ENCODE measurements around the gene TAF11L5. TPM values are rescaled to one million over a fixed set of nuclear protein-coding genes. Genes with fewer than 3 reads are reported as not detected.
"Not testable (repeated sequence)": the region's sequence is repeated elsewhere in the genome, so short reads cannot be mapped to it uniquely, and the experiment has no call there.

Gene TAF11L5
- total and polyA plus RNA-seq, 9 of the 15 experiments (the other 6 are each of a cell fraction or from before 2014, with no cell fraction given) = 0.20 to 3.7 (median 0.41) TPM; not detected in 3

- H3K27me3 ChIP-seq (ENCODE audit: control insufficient read depth in 2 of 2, insufficient read depth in 2 of 2, low read length in 2 of 2); FAIRE-seq; H3K36me3 ChIP-seq (ENCODE audit: control insufficient read depth, insufficient read depth, low read length); H3K27ac ChIP-seq (ENCODE audit: extremely low read depth, low read depth, low read length); H3K4me2 ChIP-seq (ENCODE audit: insufficient read depth, low read length); ATAC-seq; H3K79me2 ChIP-seq (ENCODE audit: control insufficient read depth, insufficient read depth, low read length); H3K9me3 ChIP-seq (replicated peaks; ENCODE audit: control insufficient read depth, insufficient read depth, low read depth, low read length); BruUV-seq (replicated peaks); CTCF ChIA-PET (ENCODE audit: low intra/inter-chr PET ratio); H3K9ac ChIP-seq (ENCODE audit: insufficient read depth in 1 of 2, low read depth in 2 of 2, low read length in 2 of 2); H3K4me3 ChIP-seq; intact Hi-C loops (cut with micrococcal nuclease); H3K4me1 ChIP-seq (replicated peaks in 1 of 2; ENCODE audit: control insufficient read depth in 2 of 2, insufficient read depth in 2 of 2, low read length in 2 of 2); POLR2A ChIA-PET; H4K20me1 ChIP-seq (replicated peaks; ENCODE audit: control insufficient read depth, insufficient read depth, low read length); H3K9me1 ChIP-seq (ENCODE audit: control insufficient read depth, insufficient read depth, low read length); DNase-seq (ENCODE audit: extremely low read depth in 1 of 4, low spot score in 3 of 4); H2AFZ ChIP-seq (ENCODE audit: low read depth, low read length): not testable (repeated sequence)
- in situ Hi-C loops (cut with MboI) = loop anchor here (25.0 kb wide), 1 partner anchor 814 kb away; no protein-coding TSS in a partner anchor
- under 1% methylated on average over 8 of the region's 8 CpGs for whole genome bisulfite sequencing (ENCODE audit: insufficient coverage, low coverage, missing lambda C conversion rate)
These were observed 27.1 kb upstream of the TAF11L5 start, which contains the start of gene TAF11L2 for GRCh38 chr5:17497931-17498330. TAF11L2 (plus strand) TSS chr5:17498231.

GRCh38 chr5:17511775-17512325, 13.2 kb upstream of the TAF11L5 start:
- Histone ChIP-seq H3K36me3 (ENCODE audit: control insufficient read depth, insufficient read depth, low read length) (no peaks in the 10 kb centered on the region), H3K27ac (ENCODE audit: extremely low read depth, low read depth, low read length) (no peak overlapping the region), H3K27me3 (ENCODE audit: control insufficient read depth in 2 of 2, insufficient read depth in 2 of 2, low read length in 2 of 2) (no peaks in the 10 kb centered on the region), H3K9me3 (replicated peaks; ENCODE audit: control insufficient read depth, insufficient read depth, low read depth, low read length) (no peaks in the 10 kb centered on the region), H3K4me3 (no peak overlapping the region), H2AFZ (ENCODE audit: low read depth, low read length) (no peak overlapping the region), H3K9me1 (ENCODE audit: control insufficient read depth, insufficient read depth, low read length) (no peaks in the 10 kb centered on the region), H3K9ac (ENCODE audit: insufficient read depth in 1 of 2, low read depth in 2 of 2, low read length in 2 of 2) (no peak overlapping the region), H4K20me1 (replicated peaks; ENCODE audit: control insufficient read depth, insufficient read depth, low read length) (no peaks in the 10 kb centered on the region), H3K79me2 (ENCODE audit: control insufficient read depth, insufficient read depth, low read length) (no peaks in the 10 kb centered on the region), H3K4me2 (ENCODE audit: insufficient read depth, low read length) (no peak overlapping the region), H3K4me1 (replicated peaks in 1 of 2; ENCODE audit: control insufficient read depth in 2 of 2, insufficient read depth in 2 of 2, low read length in 2 of 2) (no peaks in the 10 kb centered on the region)
- FAIRE-seq (no peak), DNase-seq (ENCODE audit: extremely low read depth in 1 of 4, low spot score in 3 of 4) (no peak), ATAC-seq (no peak)
- in situ Hi-C loops (cut with MboI) = no loop called here
- intact Hi-C loops (cut with micrococcal nuclease) = no loop called here
- no peak for TF ChIP-seq KLF6 (CRISPR knock-in tag; IDR thresholded peaks at IDR 0.05; ENCODE audit: borderline replicate concordance)
- no peak for TF ChIP-seq NR3C1 (CRISPR knock-in tag; IDR thresholded peaks at IDR 0.05)
- no peak for TF ChIP-seq SIRT6 (IDR thresholded peaks at IDR 0.05; ENCODE audit: low read depth, low read length)
- 1% methylated on average over 17 of the region's 17 CpGs for WGBS (ENCODE audit: insufficient coverage, low coverage, missing lambda C conversion rate)
- ChIA-PET CTCF (ENCODE audit: low intra/inter-chr PET ratio) (no interaction called here), POLR2A (interaction anchor here (0.7 kb wide), 1 partner anchor 46 kb away, joined by 3 read pairs; no protein-coding TSS in a partner anchor)
- BruUV-seq (replicated peaks) = no TSS peak
